B cell (primary cell): ENCODE results near the gene GCDH. TPM values are rescaled to one million over a fixed set of nuclear protein-coding genes. Genes with fewer than 3 reads are reported as not detected.

Experiments
- ATAC-seq: fragments of 200-7000 bp; cut with Tn5 transposase; one replicate; pipeline ENCODE4 v1.10.0; 2021; ENCODE audit warnings: low read depth, mild to moderate bottlenecking, moderate number of reproducible peaks, moderate library complexity
- CTCF ChIA-PET: fragments of 350-600 bp; sonication (Branson Sonifier 250); formaldehyde crosslinking; loops from one replicate; lab custom pipeline; 2021; ENCODE audit warnings: antibody characterized with exemption, inconsistent platforms; lab: Charles Lee
- POLR2A ChIA-PET: fragments of 350-600 bp; sonication (Branson Sonifier 250); formaldehyde crosslinking; loops from one replicate; lab custom pipeline; 2021; ENCODE audit warnings: antibody characterized with exemption; lab: Charles Lee
- DNase-seq: peaks from one replicate; pipeline ENCODE4 v3.0.0; 2013
- H2AFZ ChIP-seq: 2 replicates; pipeline ENCODE4 v1.6.1; 2012; ENCODE audit warnings: mild to moderate bottlenecking, low read depth, low read length; ENCODE audit not compliant: insufficient read depth, poor library complexity, severe bottlenecking
- H3K27ac ChIP-seq, 2 donors: 1 replicate in 1 of 2; 2 replicates in 1 of 2; pipeline ENCODE4 v1.5.1; 2012 to 2013; ENCODE audit warnings: low read length in 2 of 2, mild to moderate bottlenecking in 2 of 2, moderate library complexity in 1 of 2
- H3K27me3 ChIP-seq, 4 experiments: fragments of 200-600 bp in 1 of 4; sonication (generic) in 1 of 4; replicated peaks in 1 of 4; 1 replicate in 2 of 4; 2 replicates in 2 of 4; pipeline versions ENCODE4 v1.6.1 to v1.7.0; 2013 to 2016; ENCODE audit warnings: low read length in 3 of 4, mild to moderate bottlenecking in 2 of 4, mixed read lengths in 1 of 4, moderate library complexity in 1 of 4; ENCODE audit not compliant: insufficient read depth in 4 of 4, control insufficient read depth in 3 of 4; ENCODE audit errors: control extremely low read depth in 1 of 4
- H3K36me3 ChIP-seq, 2 experiments: replicated peaks in 1 of 2; 1 replicate in 1 of 2; 2 replicates in 1 of 2; pipeline versions ENCODE4 v1.6.1 to v1.7.1; 2013; ENCODE audit warnings: low read length in 1 of 2; ENCODE audit not compliant: insufficient read depth in 2 of 2, control insufficient read depth in 1 of 2; ENCODE audit errors: control extremely low read depth in 1 of 2, extremely low read depth in 1 of 2
- H3K4me1 ChIP-seq, 2 donors: fragments of 200-600 bp in 1 of 2; sonication (generic) in 1 of 2; 1 replicate in 1 of 2; 2 replicates in 1 of 2; pipeline versions ENCODE4 v1.5.1 to v1.6.1; 2013 to 2017; ENCODE audit warnings: low read length in 2 of 2; ENCODE audit not compliant: control insufficient read depth in 2 of 2, insufficient read depth in 2 of 2
- H3K4me2 ChIP-seq: replicated peaks from 2 replicates; pipeline ENCODE3; 2012; ENCODE audit warnings: mild to moderate bottlenecking, low read depth, low read length; ENCODE audit not compliant: poor library complexity, severe bottlenecking
- H3K4me3 ChIP-seq, 5 experiments: fragments of 200-600 bp in 1 of 5; sonication (generic) in 1 of 5; 1 replicate in 3 of 5; 2 replicates in 2 of 5; pipeline versions ENCODE4 v1.5.1 to v1.7.0; 2011 to 2016; ENCODE audit warnings: low read length in 4 of 5, mild to moderate bottlenecking in 4 of 5, low read depth in 2 of 5, control low read depth in 1 of 5, moderate library complexity in 1 of 5; ENCODE audit not compliant: insufficient read depth in 1 of 5; ENCODE audit errors: control extremely low read depth in 1 of 5, extremely low read depth in 1 of 5
- H3K79me2 ChIP-seq: fragments of 200-600 bp; sonication (generic); one replicate; pipeline ENCODE4 v1.6.0; 2016; ENCODE audit warnings: low read length; ENCODE audit not compliant: control insufficient read depth, insufficient read depth
- H3K9ac ChIP-seq: fragments of 200-600 bp; sonication (generic); 2 replicates; pipeline ENCODE4 v1.6.1; 2017; ENCODE audit warnings: mild to moderate bottlenecking, low read length, moderate library complexity
- H3K9me3 ChIP-seq, 3 donors: one replicate each; pipeline versions ENCODE4 v1.6.1 to v1.7.1; 2013; ENCODE audit warnings: low read length in 2 of 3; ENCODE audit not compliant: control insufficient read depth in 2 of 3, insufficient read depth in 1 of 3; ENCODE audit errors: control extremely low read depth in 1 of 3
- H4K20me1 ChIP-seq: 2 replicates; pipeline ENCODE4 v1.6.0; 2012; ENCODE audit warnings: mild to moderate bottlenecking, low read length; ENCODE audit not compliant: insufficient read depth, control insufficient read depth, poor library complexity, severe bottlenecking
- H3K27ac Mint-ChIP-seq: one replicate; pipeline ENCODE4 v1.8.0; 2021; ENCODE audit warnings: mixed read lengths
- H3K27me3 Mint-ChIP-seq: one replicate; pipeline ENCODE4 v1.8.0; 2021; ENCODE audit warnings: mixed read lengths
- H3K4me1 Mint-ChIP-seq: one replicate; pipeline ENCODE4 v1.8.0; 2021; ENCODE audit warnings: mixed read lengths
- H3K4me3 Mint-ChIP-seq: one replicate; pipeline ENCODE4 v1.8.0; 2021; ENCODE audit warnings: mixed read lengths
- H3K9me3 Mint-ChIP-seq: one replicate; pipeline ENCODE4 v1.8.0; 2022; ENCODE audit warnings: mixed read lengths; ENCODE audit not compliant: insufficient read depth
- CTCF ChIP-seq: fragments of 200-600 bp; IDR thresholded peaks from one replicate; pipeline ENCODE4 v1.8.0; 2022; ENCODE audit warnings: antibody characterized with exemption, mild to moderate bottlenecking
- EZH2 ChIP-seq: IDR thresholded peaks from 2 replicates; pipeline ENCODE4 v1.6.1; 2012; ENCODE audit warnings: borderline replicate concordance, low read depth, mild to moderate bottlenecking, moderate library complexity, low read length; ENCODE audit not compliant: insufficient read depth, poor library complexity, severe bottlenecking
- WGBS: methylation state at CpG from one replicate; pipeline ENCODE4 v1.1.5; 2013; ENCODE audit warnings: missing lambda C conversion rate; ENCODE audit not compliant: insufficient coverage; 5-methylcytosine and 5-hydroxymethylcytosine counted together
- intact Hi-C: fragments of 100-400 bp; cut with micrococcal nuclease; formaldehyde crosslinking; loops from one replicate; pipeline ENCODE4 v1.10.0; 2022
- polyA plus RNA-seq: library from polyadenylated mRNA; depleted of rRNA; stranded (reverse); fragments of >200 nt; gene quantifications from 2 replicates; pipeline ENCODE4 v1.2.3, GENCODE V29; 2012
- total RNA-seq, 2 donors: library from RNA; stranded (reverse); fragments of 120-200 nt in 1 of 2; gene quantifications; 1 replicate in 1 of 2; 2 replicates in 1 of 2; pipeline versions ENCODE4 v1.2.3 to v1.2.4, GENCODE V29; 2013 to 2022

GCDH gene
- total and polyA plus RNA-seq, 2 donors (not counting 1 experiment from before 2014, with no cell fraction given): 48.9 to 61.2 TPM

- H3K27me3 ChIP-seq: no peaks in the 10 kb centered on the region
- peak overlapping the region; percentile 90 for H3K4me2 ChIP-seq
- Mint-ChIP-seq H3K4me3 (peak overlapping the region; percentile 52), H3K9me3 (no peaks in the 10 kb centered on the region), H3K27me3 (no peaks in the 10 kb centered on the region), H3K4me1 (peaks cover 31% of the 10 kb centered on the region), H3K27ac (peak overlapping the region; percentile 59)
- DNase-seq: peak; percentile 13
- ChIA-PET CTCF (interaction anchor here (0.6 to 7.1 kb wide), 3 partner anchors 37 to 197 kb away, joined by 3 to 58 read pairs (median 7); no protein-coding TSS in a partner anchor), POLR2A (no interaction called here)
- no peak overlapping the region for H3K27ac ChIP-seq
- no peak overlapping the region for H2AFZ ChIP-seq
- peaks cover 12% of the 10 kb centered on the region for H3K79me2 ChIP-seq
- TF ChIP-seq EZH2: no peak
- no peak for TF ChIP-seq CTCF
- peaks cover 0 to 40% (median 5%) of the 10 kb centered on the region in 3 donors for H3K9me3 ChIP-seq
- H3K4me3 ChIP-seq: no peak overlapping the region
- H3K4me1 ChIP-seq: peaks cover 19 to 41% of the 10 kb centered on the region in 2 donors
- H3K36me3 ChIP-seq: no peaks in the 10 kb centered on the region
- ATAC-seq: no peak
- WGBS: 93% methylated on average over 2 of the region's 3 CpGs
- H4K20me1 ChIP-seq: no peaks in the 10 kb centered on the region
- intact Hi-C loops: no loop called here
- no peak overlapping the region for H3K9ac ChIP-seq
These were observed 6.8 kb upstream of the GCDH start for GRCh38 chr19:12884202-12884601.

GRCh38 chr19:12884627-12884925 lies 6.4 kb upstream of the GCDH start:
- Histone ChIP-seq H3K79me2 (peaks cover 12% of the 10 kb centered on the region), H3K36me3 (no peaks in the 10 kb centered on the region), H3K4me2 (peak overlapping the region; percentile 90), H3K27me3 (no peaks in the 10 kb centered on the region), H2AFZ (peak overlapping the region; percentile 66), H3K27ac (no peak overlapping the region), H3K4me3 (peak overlapping the region in 3 of 5 experiments; percentile 46 to 60 (median 54)), H4K20me1 (no peaks in the 10 kb centered on the region), H3K9me3 (peaks cover 0 to 40% (median 5%) of the 10 kb centered on the region in 3 donors), H3K9ac (peak overlapping the region; percentile 62), H3K4me1 (peaks cover 19 to 41% of the 10 kb centered on the region in 2 donors)
- Mint-ChIP-seq H3K27ac (no peak overlapping the region), H3K4me1 (peaks cover 31% of the 10 kb centered on the region), H3K27me3 (no peaks in the 10 kb centered on the region), H3K9me3 (no peaks in the 10 kb centered on the region), H3K4me3 (peak overlapping the region; percentile 88)
- intact Hi-C loops: no loop called here
- TF ChIP-seq CTCF: no peak
- TF ChIP-seq EZH2: no peak
- DNase-seq (no peak), ATAC-seq (no peak)
- WGBS: 77% methylated on average over 12 of the region's 12 CpGs
- CTCF ChIA-PET: interaction anchor here (0.6 to 7.1 kb wide), 8 partner anchors 11 to 293 kb away, joined by 3 to 58 read pairs (median 3); partner anchors contain the start of gene CALR
- POLR2A ChIA-PET: no interaction called here
